ENCODE results near the gene IL22RA2. TPM values are rescaled to one million over a fixed set of nuclear protein-coding genes. Genes with fewer than 3 reads are reported as not detected.

IL22RA2 gene
- total and polyA plus RNA-seq, 9 of the 15 experiments (the other 6 are each of a cell fraction or from before 2014, with no cell fraction given), result 0.03 TPM; not detected in 8

DNA sequence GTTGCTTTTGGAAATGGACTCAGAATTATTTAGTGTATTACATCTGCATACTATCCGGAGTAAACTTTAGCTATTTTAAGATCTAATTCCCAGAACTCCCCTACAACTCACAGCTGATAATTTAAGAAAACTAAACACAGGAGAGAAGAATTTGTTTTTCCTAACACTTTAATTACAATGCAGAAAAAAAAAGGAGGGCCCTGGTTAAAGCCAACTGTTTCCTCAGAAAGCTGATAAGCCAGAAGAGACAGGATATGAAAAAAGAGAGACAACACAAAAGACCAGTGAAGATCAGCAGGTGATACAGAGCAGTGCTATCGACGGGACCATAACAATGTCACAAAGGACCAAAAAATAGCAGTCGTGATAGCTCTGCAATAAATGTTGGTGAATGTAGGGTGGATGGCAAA lies 39.9 kb upstream of the IL22RA2 start:
- BruUV-seq (replicated peaks), result no TSS peak
- DNase-seq (ENCODE audit: extremely low read depth in 1 of 4, low spot score in 3 of 4), result peak in 2 of 4 experiments; percentile 45 to 50
- WGBS (ENCODE audit: insufficient coverage, low coverage, missing lambda C conversion rate), result 6% methylated on average over 4 of the region's 4 CpGs
- FAIRE-seq, result no peak
- Histone ChIP-seq H2AFZ (ENCODE audit: low read depth, low read length) (no peak overlapping the region), H3K79me2 (ENCODE audit: control insufficient read depth, insufficient read depth, low read length) (peaks cover 84% of the 10 kb centered on the region), H3K27me3 (ENCODE audit: control insufficient read depth in 2 of 2, insufficient read depth in 2 of 2, low read length in 2 of 2) (no peaks in the 10 kb centered on the region), H3K4me1 (replicated peaks in 1 of 2; ENCODE audit: control insufficient read depth in 2 of 2, insufficient read depth in 2 of 2, low read length in 2 of 2) (peaks cover 0 to 26% of the 10 kb centered on the region in 2 experiments; a peak in 3 of 5 replicates), H3K9me3 (replicated peaks; ENCODE audit: control insufficient read depth, insufficient read depth, low read depth, low read length) (peaks cover 6% of the 10 kb centered on the region), H3K9ac (ENCODE audit: insufficient read depth in 1 of 2, low read depth in 2 of 2, low read length in 2 of 2) (no peak overlapping the region), H4K20me1 (replicated peaks; ENCODE audit: control insufficient read depth, insufficient read depth, low read length) (peaks cover 4% of the 10 kb centered on the region; the same call in 1 of the 2 replicates), H3K4me3 (no peak overlapping the region), H3K27ac (ENCODE audit: extremely low read depth, low read depth, low read length) (peak overlapping the region; percentile 41), H3K4me2 (ENCODE audit: insufficient read depth, low read length) (peak overlapping the region; percentile 46), H3K36me3 (ENCODE audit: control insufficient read depth, insufficient read depth, low read length) (peaks cover 5% of the 10 kb centered on the region; the same call in 2 of the 3 replicates), H3K9me1 (ENCODE audit: control insufficient read depth, insufficient read depth, low read length) (no peaks in the 10 kb centered on the region)
- POLR2A ChIA-PET, result interaction anchor here (0.6 kb wide), 1 partner anchor 47 kb away, joined by 3 read pairs; no protein-coding TSS in a partner anchor
- intact Hi-C loops (cut with micrococcal nuclease), result no loop called here
- ATAC-seq, result peak; percentile 63
- CTCF ChIA-PET (ENCODE audit: low intra/inter-chr PET ratio), result no interaction called here
- in situ Hi-C loops (cut with MboI), result no loop called here
- no peak for TF ChIP-seq CCAR2 (IDR thresholded peaks at IDR 0.05; ENCODE audit: low read depth, low read length)
- no peak for TF ChIP-seq U2AF2 (optimal IDR thresholded peaks at IDR 0.05; ENCODE audit: low read depth, low read length)
- no peak for TF ChIP-seq ZNF311 (CRISPR knock-in tag; IDR thresholded peaks at IDR 0.05)
- TF ChIP-seq GTF2F1 (IDR thresholded peaks at IDR 0.05; ENCODE audit: low read depth, low read length), result no peak
- no peak for TF ChIP-seq TEAD4 (IDR thresholded peaks at IDR 0.05; ENCODE audit: low read length)
- TF ChIP-seq TEAD4 (CRISPR knock-in tag; IDR thresholded peaks at IDR 0.05; ENCODE audit: borderline replicate concordance), result no peak
- TF ChIP-seq ZNF764 (CRISPR knock-in tag; IDR thresholded peaks at IDR 0.05; ENCODE audit: low read depth), result no peak
- no peak for TF ChIP-seq ZKSCAN3 (CRISPR knock-in tag; IDR thresholded peaks at IDR 0.05)
- TF ChIP-seq, protein P1, sequence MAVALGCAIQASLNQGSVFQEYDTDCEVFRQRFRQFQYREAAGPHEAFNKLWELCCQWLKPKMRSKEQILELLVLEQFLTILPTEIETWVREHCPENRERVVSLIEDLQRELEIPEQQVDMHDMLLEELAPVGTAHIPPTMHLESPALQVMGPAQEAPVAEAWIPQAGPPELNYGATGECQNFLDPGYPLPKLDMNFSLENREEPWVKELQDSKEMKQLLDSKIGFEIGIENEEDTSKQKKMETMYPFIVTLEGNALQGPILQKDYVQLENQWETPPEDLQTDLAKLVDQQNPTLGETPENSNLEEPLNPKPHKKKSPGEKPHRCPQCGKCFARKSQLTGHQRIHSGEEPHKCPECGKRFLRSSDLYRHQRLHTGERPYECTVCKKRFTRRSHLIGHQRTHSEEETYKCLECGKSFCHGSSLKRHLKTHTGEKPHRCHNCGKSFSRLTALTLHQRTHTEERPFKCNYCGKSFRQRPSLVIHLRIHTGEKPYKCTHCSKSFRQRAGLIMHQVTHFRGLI (CRISPR knock-in tag; IDR thresholded peaks at IDR 0.05), result no peak
- TF ChIP-seq MEIS2 (IDR thresholded peaks at IDR 0.05; ENCODE audit: partially characterized antibody), result no peak
- TF ChIP-seq, protein P2, sequence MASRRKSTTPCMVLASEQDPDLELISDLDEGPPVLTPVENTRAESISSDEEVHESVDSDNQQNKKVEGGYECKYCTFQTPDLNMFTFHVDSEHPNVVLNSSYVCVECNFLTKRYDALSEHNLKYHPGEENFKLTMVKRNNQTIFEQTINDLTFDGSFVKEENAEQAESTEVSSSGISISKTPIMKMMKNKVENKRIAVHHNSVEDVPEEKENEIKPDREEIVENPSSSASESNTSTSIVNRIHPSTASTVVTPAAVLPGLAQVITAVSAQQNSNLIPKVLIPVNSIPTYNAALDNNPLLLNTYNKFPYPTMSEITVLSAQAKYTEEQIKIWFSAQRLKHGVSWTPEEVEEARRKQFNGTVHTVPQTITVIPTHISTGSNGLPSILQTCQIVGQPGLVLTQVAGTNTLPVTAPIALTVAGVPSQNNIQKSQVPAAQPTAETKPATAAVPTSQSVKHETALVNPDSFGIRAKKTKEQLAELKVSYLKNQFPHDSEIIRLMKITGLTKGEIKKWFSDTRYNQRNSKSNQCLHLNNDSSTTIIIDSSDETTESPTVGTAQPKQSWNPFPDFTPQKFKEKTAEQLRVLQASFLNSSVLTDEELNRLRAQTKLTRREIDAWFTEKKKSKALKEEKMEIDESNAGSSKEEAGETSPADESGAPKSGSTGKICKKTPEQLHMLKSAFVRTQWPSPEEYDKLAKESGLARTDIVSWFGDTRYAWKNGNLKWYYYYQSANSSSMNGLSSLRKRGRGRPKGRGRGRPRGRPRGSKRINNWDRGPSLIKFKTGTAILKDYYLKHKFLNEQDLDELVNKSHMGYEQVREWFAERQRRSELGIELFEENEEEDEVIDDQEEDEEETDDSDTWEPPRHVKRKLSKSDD (conservative IDR thresholded peaks at IDR 0.05; ENCODE audit: low read length), result no peak
- no peak for TF ChIP-seq THRAP3 (IDR thresholded peaks at IDR 0.05; ENCODE audit: borderline replicate concordance)
- TF ChIP-seq, protein P3, sequence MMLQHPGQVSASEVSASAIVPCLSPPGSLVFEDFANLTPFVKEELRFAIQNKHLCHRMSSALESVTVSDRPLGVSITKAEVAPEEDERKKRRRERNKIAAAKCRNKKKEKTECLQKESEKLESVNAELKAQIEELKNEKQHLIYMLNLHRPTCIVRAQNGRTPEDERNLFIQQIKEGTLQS (IDR thresholded peaks at IDR 0.05), result no peak
- TF ChIP-seq, protein P3 (CRISPR knock-in tag; conservative IDR thresholded peaks at IDR 0.05), result no peak
- TF ChIP-seq PTTG1 (tag; IDR thresholded peaks at IDR 0.05; ENCODE audit: low read depth), result no peak
- TF ChIP-seq ZNF184 (CRISPR knock-in tag; IDR thresholded peaks at IDR 0.05), result no peak
- no peak for TF ChIP-seq NRF1 (conservative IDR thresholded peaks at IDR 0.05 in 1 of 2, IDR thresholded peaks at IDR 0.05 in 1 of 2)

All from K562 (cell line).